Endothelial cell of umbilical vein (primary cell): ENCODE data around the gene TRMT6. TPM values are rescaled to one million over a fixed set of nuclear protein-coding genes. Genes with fewer than 3 reads are reported as not detected.

ENCODE experiments used
- BruUV-seq: library from RNA; stranded (reverse); fragments of 400-500 nt; replicated peaks from 2 replicates; lab custom pipeline; 2021; lab: Mats Ljungman, UMichigan
- CTCF ChIA-PET: fragments of 300-600, 350-600 bp; sonication (Branson Sonifier 250); formaldehyde crosslinking; loops from one replicate; lab custom pipeline; 2021; ENCODE audit warnings: antibody characterized with exemption, inconsistent platforms; lab: Charles Lee
- POLR2A ChIA-PET: fragments of 300-600, 350-600 bp; sonication (Branson Sonifier 250); formaldehyde crosslinking; loops from one replicate; lab custom pipeline; 2021; ENCODE audit warnings: antibody characterized with exemption, inconsistent platforms; lab: Charles Lee
- DNase-seq: peaks from one replicate; pipeline ENCODE4 v3.0.0-alpha.2; 2011; ENCODE audit warnings: low read depth, low spot score
- FAIRE-seq: peaks from 2 replicates; lab custom pipeline; 2011; peaks lifted over from hg19 to GRCh38; lab: Jason Lieb, UNC
- H2AFZ ChIP-seq: 2 replicates; pipeline ENCODE4 v1.6.0; 2012; ENCODE audit warnings: low read depth, low read length, control low read depth, inconsistent platforms
- H3K27ac ChIP-seq: 2 replicates; pipeline ENCODE4 v1.5.1; 2011; ENCODE audit warnings: low read depth, mild to moderate bottlenecking, control low read depth, low read length, moderate library complexity; ENCODE audit not compliant: insufficient read depth
- H3K27me3 ChIP-seq, 2 experiments: 2 replicates each; pipeline versions ENCODE4 v1.6.0 to v1.6.1; 2011; ENCODE audit warnings: low read length in 2 of 2, mixed read lengths in 1 of 2; ENCODE audit not compliant: control insufficient read depth in 2 of 2, insufficient read depth in 2 of 2
- H3K36me3 ChIP-seq, 2 experiments: 2 replicates in 1 of 2; 3 replicates in 1 of 2; pipeline ENCODE4 v1.5.1; 2011; ENCODE audit warnings: low read length in 2 of 2, mild to moderate bottlenecking in 1 of 2, moderate library complexity in 1 of 2; ENCODE audit not compliant: control insufficient read depth in 2 of 2, insufficient read depth in 2 of 2; ENCODE audit errors: extremely low read depth in 1 of 2
- H3K4me1 ChIP-seq: 3 replicates; pipeline ENCODE4 v1.5.1; 2011; ENCODE audit warnings: mild to moderate bottlenecking, low read length; ENCODE audit not compliant: control insufficient read depth, insufficient read depth; ENCODE audit errors: extremely low read depth
- H3K4me2 ChIP-seq: 2 replicates; pipeline ENCODE4 v1.6.1; 2011; ENCODE audit warnings: low read length, control low read depth, mixed read lengths; ENCODE audit not compliant: insufficient read depth
- H3K4me3 ChIP-seq, 3 experiments: fragments of 200-600 bp in 1 of 3; sonication (generic), shearing (Covaris generic) in 1 of 3; replicated peaks in 1 of 3; 2 replicates each; pipeline ENCODE4 v1.5.1; 2011 to 2016; ENCODE audit warnings: control low read depth in 3 of 3, low read length in 3 of 3, mild to moderate bottlenecking in 2 of 3, inconsistent platforms in 1 of 3, low read depth in 1 of 3, moderate library complexity in 1 of 3; ENCODE audit not compliant: insufficient read depth in 1 of 3
- H3K79me2 ChIP-seq: 2 replicates; pipeline ENCODE4 v1.6.0; 2012; ENCODE audit warnings: low read length, inconsistent platforms; ENCODE audit not compliant: control insufficient read depth, insufficient read depth
- H3K9ac ChIP-seq: replicated peaks from 2 replicates; pipeline ENCODE3; 2011; ENCODE audit warnings: low read length, control low read depth; ENCODE audit not compliant: insufficient read depth; ENCODE audit errors: extremely low read depth
- H3K9me1 ChIP-seq: replicated peaks from 3 replicates; pipeline ENCODE4 v1.6.0; 2011; ENCODE audit warnings: mild to moderate bottlenecking, low read length; ENCODE audit not compliant: control insufficient read depth, insufficient read depth; ENCODE audit errors: extremely low read depth
- H3K9me3 ChIP-seq: replicated peaks from 2 replicates; pipeline ENCODE4 v1.5.1; 2012; ENCODE audit warnings: low read length, inconsistent platforms; ENCODE audit not compliant: control insufficient read depth, insufficient read depth
- H4K20me1 ChIP-seq: replicated peaks from 2 replicates; pipeline ENCODE3; 2011; ENCODE audit warnings: mild to moderate bottlenecking, low read length; ENCODE audit not compliant: control insufficient read depth, insufficient read depth; ENCODE audit errors: extremely low read depth
- EZH2 ChIP-seq: IDR thresholded peaks from 2 replicates; pipeline ENCODE4 v1.6.1; 2012; ENCODE audit warnings: borderline replicate concordance, low read depth, mild to moderate bottlenecking, moderate library complexity, low read length, inconsistent platforms; ENCODE audit not compliant: severe bottlenecking
- FOS ChIP-seq: IDR thresholded peaks from 2 replicates; pipeline ENCODE4 v1.6.1; 2011; ENCODE audit warnings: mild to moderate bottlenecking, low read length, moderate library complexity, borderline replicate concordance; ENCODE audit not compliant: insufficient read depth
- GATA2 ChIP-seq: IDR thresholded peaks from 2 replicates; pipeline ENCODE4 v1.7.0; 2011; ENCODE audit warnings: low read depth, mild to moderate bottlenecking, moderate library complexity, mixed read lengths, low read length; ENCODE audit not compliant: insufficient read length, insufficient read depth
- JUN ChIP-seq: IDR thresholded peaks from 2 replicates; pipeline ENCODE4 v1.6.1; 2011; ENCODE audit warnings: borderline replicate concordance, low read depth; ENCODE audit not compliant: insufficient read length, insufficient read depth
- MYC ChIP-seq: IDR thresholded peaks from one replicate; pipeline ENCODE4 v1.6.1; 2011; ENCODE audit warnings: mild to moderate bottlenecking, low read depth, low read length
- POLR2A ChIP-seq: IDR thresholded peaks from 2 replicates; pipeline ENCODE4 v1.6.1; 2012; ENCODE audit warnings: low read depth, mild to moderate bottlenecking, control low read depth, low read length
- POLR2AphosphoS5 ChIP-seq: IDR thresholded peaks from 2 replicates; pipeline ENCODE4 v1.6.1; 2012; ENCODE audit warnings: low read depth, mild to moderate bottlenecking, control low read depth, low read length, moderate library complexity; ENCODE audit not compliant: insufficient read depth
- dilution Hi-C: fragments of 300-500 bp; cut with MboI; formaldehyde crosslinking; loops from one replicate; pipeline ENCODE4 v1.15.0; 2019; ENCODE audit warnings: low sequenced_read_pairs; ENCODE audit not compliant: extremely low pct_ligation_motif_present
- intact Hi-C: fragments of 100-400 bp; cut with micrococcal nuclease; formaldehyde crosslinking; loops from one replicate; pipeline ENCODE4 v1.10.0; 2022
- polyA plus RNA-seq, 4 experiments: library from polyadenylated mRNA; depleted of rRNA in 3 of 4; stranded (reverse) in 3 of 4; unstranded in 1 of 4; fragments of >200 nt; gene quantifications; 2 replicates each; pipeline versions ENCODE4 v1.2.1 to v1.2.3, GENCODE V29; 2011 to 2012; ENCODE audit warnings: missing spikeins in 1 of 4
- total RNA-seq: library from RNA; stranded (reverse); gene quantifications from 2 replicates; pipeline ENCODE4 v1.2.3, GENCODE V29; 2021
- TF ChIP-seq, protein P1 (sequence below), 2 donors: IDR thresholded peaks; 1 replicate in 1 of 2; 2 replicates in 1 of 2; pipeline ENCODE4 v1.5.1; 2011; ENCODE audit warnings: low read length in 2 of 2, mild to moderate bottlenecking in 2 of 2, moderate library complexity in 2 of 2, control low read depth in 1 of 2, inconsistent platforms in 1 of 2, low read depth in 1 of 2; ENCODE audit not compliant: insufficient read depth in 1 of 2; ENCODE audit errors: extremely low read depth in 1 of 2
- TF ChIP-seq, protein P2 (sequence below): IDR thresholded peaks from 2 replicates; pipeline ENCODE4 v1.6.1; 2011; ENCODE audit not compliant: insufficient read depth, insufficient read length

TRMT6 gene
- total and polyA plus RNA-seq, 2 donors (not counting 3 experiments of a cell fraction or from before 2014, with no cell fraction given) = 4.1 to 12.0 TPM

DNA sequence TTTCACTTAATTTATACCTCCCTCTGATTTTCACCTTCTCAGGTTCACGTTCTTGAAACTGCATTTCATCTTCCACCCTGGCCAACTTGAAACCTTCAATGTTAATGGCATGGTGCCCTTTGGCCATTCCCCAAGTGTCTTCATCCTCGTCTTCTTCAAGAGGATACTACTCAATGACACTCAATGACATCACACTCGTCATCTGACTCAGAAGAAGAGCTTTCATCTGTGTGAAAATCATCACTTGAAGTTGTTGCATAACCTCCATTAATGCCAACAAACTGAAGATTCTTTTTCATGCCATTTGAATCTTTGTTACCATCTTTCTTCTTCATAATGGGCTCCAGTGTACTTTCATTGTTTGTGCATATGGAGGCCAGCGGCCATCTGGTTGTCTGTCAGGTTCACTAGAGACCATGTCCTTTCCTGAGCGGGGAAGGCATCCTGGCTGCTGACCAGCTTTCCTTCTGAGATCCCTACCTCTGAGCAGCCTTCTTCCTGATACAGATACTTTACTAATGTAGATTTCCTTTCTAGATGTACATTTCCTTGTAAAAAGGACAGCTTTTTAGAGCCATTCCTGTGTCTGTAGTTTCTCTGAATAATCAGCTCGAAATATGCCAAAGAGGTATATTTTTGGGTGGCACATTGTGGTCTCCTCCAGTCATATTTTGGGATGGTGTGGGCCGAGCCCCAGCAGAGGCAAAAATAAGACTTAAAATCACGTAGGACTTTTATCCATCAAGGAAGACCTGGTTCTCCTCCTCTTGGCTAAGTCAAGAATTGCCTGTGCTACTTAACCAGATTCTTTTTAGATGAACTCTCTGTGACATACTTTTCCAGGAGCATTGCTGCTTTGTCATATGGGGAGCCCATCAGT lies 21.3 kb downstream of the TRMT6 start:
- Histone ChIP-seq H3K27ac (no peak overlapping the region), H4K20me1 (no peaks in the 10 kb centered on the region), H3K9me1 (no peaks in the 10 kb centered on the region), H3K79me2 (no peaks in the 10 kb centered on the region), H3K9ac (no peak overlapping the region), H3K36me3 (no peaks in the 10 kb centered on the region), H3K27me3 (peaks cover 8 to 12% of the 10 kb centered on the region in 2 experiments), H3K4me2 (no peak overlapping the region), H2AFZ (no peak overlapping the region), H3K4me1 (no peaks in the 10 kb centered on the region), H3K9me3 (no peaks in the 10 kb centered on the region), H3K4me3 (no peak overlapping the region)
- intact Hi-C loops = no loop called here
- CTCF ChIA-PET = interaction anchor here (0.6 to 1.4 kb wide), 4 partner anchors 108 to 400 kb away, joined by 3 to 4 read pairs (median 4); no protein-coding TSS in a partner anchor
- BruUV-seq = no TSS peak
- dilution Hi-C loops = no loop called here
- no peak for DNase-seq
- POLR2A ChIA-PET = no interaction called here
- FAIRE-seq = no peak
- TF ChIP-seq MYC (no peak), EZH2 (no peak), POLR2A (no peak), FOS (no peak), POLR2AphosphoS5 (no peak), GATA2 (no peak), JUN (no peak)
- TF ChIP-seq, protein P1, sequence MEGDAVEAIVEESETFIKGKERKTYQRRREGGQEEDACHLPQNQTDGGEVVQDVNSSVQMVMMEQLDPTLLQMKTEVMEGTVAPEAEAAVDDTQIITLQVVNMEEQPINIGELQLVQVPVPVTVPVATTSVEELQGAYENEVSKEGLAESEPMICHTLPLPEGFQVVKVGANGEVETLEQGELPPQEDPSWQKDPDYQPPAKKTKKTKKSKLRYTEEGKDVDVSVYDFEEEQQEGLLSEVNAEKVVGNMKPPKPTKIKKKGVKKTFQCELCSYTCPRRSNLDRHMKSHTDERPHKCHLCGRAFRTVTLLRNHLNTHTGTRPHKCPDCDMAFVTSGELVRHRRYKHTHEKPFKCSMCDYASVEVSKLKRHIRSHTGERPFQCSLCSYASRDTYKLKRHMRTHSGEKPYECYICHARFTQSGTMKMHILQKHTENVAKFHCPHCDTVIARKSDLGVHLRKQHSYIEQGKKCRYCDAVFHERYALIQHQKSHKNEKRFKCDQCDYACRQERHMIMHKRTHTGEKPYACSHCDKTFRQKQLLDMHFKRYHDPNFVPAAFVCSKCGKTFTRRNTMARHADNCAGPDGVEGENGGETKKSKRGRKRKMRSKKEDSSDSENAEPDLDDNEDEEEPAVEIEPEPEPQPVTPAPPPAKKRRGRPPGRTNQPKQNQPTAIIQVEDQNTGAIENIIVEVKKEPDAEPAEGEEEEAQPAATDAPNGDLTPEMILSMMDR (IDR thresholded peaks at IDR 0.05; ENCODE audit: extremely low read depth in 1 of 2, insufficient read depth in 1 of 2, low read depth in 1 of 2, low read length in 2 of 2) = no peak
- TF ChIP-seq, protein P2, sequence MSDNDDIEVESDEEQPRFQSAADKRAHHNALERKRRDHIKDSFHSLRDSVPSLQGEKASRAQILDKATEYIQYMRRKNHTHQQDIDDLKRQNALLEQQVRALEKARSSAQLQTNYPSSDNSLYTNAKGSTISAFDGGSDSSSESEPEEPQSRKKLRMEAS = no peak
